Renal pelvis (tissue), 4 donors: Measurements from ENCODE around the gene CHRM3. TPM values are rescaled to one million over a fixed set of nuclear protein-coding genes. Genes with fewer than 3 reads are reported as not detected.

Source experiments
- DNase-seq: peaks from one replicate; pipeline ENCODE4 v3.0.0-alpha.2; 2013
- polyA plus RNA-seq, 3 donors: library from polyadenylated mRNA; unstranded; fragments of 120-200 nt; gene quantifications; one replicate each; pipeline ENCODE4 v1.2.1, GENCODE V29; 2013; ENCODE audit not compliant: insufficient read length in 3 of 3

CHRM3 gene
- polyA plus RNA-seq, 3 donors = 6.3 to 7.6 (median 6.5) TPM

DNA sequence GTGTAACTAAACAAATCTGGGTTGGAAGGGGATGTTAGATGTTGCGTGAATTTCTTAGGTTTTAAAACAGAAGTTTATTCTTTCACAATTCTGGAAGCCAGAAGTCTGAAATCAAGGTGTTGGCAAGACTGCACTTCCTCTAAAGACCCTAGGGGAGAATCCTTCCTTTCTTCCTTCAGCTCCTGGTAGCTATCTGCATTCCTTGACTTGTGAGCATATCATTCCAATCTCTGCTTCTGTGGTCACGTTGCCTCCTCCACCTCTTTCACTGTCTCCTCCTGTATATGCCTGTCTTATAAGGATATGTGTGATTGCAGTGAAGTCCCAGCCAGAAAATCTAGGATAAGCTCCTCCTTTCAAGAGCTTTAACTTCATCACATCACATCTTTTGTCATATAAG, 7.7 kb downstream of the CHRM3 start:
- no peak for DNase-seq

- no peak for DNase-seq
These were observed 27.5 kb downstream of the CHRM3 start for GRCh38 chr1:239413916-239414315.

GRCh38 chr1:239417221-239417620, 30.9 kb downstream of the CHRM3 start:
- no peak for DNase-seq

DNA sequence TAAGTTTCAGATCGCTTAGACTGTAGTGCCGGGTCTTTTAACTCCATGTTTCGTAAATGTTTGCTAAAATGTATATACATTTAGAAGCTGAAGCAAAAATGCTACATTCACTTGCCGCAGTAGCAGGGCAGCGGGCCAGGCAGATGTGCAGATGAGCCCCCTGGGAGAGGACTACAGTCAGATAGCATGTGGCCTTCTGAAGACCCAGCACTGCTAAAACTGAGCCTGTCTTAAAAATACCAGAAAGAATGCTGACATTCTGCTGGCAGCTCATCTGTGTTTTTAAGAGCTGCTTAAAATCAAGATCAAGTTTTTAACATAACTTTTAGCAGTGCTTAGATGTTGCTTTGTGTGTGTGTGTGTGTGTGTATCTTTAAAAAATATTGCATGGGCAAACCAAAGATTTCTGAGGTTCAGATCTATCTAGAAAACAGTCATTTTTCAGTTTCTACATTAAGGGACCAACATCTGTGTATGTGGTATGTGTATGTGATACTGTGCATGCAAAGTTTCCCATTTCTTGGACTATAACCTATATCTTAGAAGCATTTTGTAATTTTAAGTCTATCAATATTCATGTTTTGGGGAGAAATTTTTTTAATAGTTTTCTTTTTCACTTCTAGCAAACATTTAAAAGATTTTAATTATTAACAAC, 31.7 kb downstream of the CHRM3 start:
- no peak for DNase-seq

DNA sequence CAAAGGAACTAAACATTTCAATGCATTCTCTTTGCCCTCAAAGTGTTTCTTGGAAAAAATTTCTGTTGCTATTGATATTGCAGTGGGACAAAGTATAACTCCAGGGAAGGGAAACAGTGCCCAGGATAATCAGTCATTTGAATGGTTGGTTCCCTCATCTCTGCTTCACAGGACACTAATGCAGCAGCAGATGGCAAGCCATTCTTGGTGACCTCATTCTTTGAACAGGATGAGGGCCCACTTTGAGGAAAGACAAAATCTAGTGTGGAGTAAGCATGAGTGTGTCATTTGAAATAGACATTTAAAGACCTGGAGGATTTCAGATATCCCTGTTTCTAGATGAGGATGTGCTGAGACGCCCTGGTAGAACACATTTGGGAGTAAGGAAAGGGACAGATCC, 32.3 kb downstream of the CHRM3 start:
- no peak for DNase-seq

DNA sequence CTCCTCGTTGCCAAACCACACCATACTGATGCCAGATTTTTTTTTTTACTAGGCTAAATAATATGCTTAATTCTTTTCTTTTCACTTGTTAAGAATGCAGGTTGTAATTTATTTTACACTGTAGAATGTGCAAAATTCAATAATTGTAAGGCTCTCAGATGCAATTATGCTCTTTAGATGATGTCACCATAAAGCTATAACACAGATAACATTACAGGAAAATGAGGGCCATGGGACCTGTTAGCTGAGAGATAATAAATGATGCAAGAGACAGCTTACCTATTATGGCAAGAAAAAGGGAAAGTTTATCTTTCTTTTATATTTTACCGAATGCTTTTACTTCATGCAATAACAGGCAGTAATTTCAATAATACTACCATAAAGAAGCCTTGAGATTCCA, 35.4 kb downstream of the CHRM3 start:
- no peak for DNase-seq

GRCh38 chr1:239422818-239423217, 36.5 kb downstream of the CHRM3 start:
- no peak for DNase-seq

DNA sequence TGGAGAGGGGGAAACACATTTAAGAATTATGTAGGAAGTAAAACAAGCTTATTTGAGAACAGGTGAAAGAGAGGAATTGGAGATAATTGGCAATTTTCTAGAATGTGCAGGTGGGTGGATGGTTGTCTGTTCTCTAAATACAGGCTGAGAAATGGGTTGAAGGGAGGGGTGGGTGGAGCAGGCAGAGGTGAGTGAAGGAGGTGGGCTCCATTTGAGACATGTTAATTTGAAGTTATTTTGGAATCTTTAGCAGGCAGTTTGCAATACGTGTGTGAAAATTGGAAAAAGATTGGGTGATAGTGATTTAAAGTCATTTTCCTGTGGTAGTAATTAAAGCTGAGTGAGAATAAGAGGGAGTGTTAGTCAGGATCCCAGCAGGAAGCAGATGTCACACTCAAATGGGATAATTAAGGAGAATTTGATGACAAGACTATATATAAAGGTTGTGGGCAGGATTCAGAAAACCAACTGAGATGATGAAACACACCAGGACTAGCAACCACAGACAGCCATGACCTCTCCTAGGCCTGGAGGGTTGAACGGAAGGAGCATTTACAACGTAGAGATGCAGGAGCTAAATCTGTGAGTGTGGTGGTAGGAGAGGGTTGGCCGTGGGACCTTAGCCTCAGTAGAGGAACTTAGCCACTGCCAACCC, 40.6 kb downstream of the CHRM3 start:
- DNase-seq = no peak

GRCh38 chr1:239427712-239428111, 41.3 kb downstream of the CHRM3 start:
- DNase-seq = no peak

DNA sequence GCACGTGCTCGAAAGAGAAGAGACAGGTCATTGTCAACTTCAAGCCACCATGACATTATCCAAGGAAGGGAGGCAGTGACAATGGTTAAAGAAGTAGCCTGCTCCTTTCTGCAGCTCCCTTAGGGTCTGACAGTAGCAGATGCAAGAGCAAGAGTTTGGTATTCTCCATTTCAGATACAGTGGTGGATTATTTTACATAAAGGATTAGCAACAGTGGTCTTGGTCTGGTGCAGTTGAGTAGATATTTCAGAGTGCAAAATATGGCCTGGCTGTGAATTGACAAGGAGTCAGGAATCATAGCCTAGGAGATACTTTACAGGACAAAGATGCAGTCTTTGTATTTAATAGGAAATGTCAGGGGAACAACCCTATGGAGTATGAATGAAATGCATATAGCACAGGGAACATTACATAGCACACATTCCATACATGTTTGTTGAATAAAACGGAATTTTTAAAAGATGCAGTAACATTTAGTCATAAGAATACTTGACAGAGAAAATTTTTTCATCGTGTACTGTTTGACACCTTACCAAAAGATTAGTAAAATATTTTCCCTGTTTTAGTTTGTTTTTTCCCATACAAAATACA, 41.8 kb downstream of the CHRM3 start:
- DNase-seq = no peak

DNA sequence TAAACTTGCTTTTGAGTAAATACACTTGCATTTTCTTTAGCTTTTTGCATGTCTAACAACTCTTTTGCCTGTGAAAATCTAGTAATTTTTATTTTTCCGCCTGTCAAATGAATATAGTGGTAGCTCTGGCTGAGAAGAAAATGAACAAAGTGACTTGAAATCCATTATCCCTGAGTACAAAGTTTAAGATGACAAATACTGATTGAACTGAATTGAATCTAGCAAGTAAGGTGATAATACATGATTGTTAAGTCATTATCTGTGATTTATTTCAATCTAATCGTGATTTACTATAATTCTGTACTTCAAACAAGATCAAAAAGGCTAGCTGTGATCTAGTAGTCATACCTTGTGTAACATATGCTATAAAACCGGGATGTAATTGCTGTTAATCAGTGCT, 42.8 kb downstream of the CHRM3 start:
- no peak for DNase-seq

- DNase-seq = no peak
These were observed 45.9 kb downstream of the CHRM3 start for GRCh38 chr1:239432255-239432654.

DNA sequence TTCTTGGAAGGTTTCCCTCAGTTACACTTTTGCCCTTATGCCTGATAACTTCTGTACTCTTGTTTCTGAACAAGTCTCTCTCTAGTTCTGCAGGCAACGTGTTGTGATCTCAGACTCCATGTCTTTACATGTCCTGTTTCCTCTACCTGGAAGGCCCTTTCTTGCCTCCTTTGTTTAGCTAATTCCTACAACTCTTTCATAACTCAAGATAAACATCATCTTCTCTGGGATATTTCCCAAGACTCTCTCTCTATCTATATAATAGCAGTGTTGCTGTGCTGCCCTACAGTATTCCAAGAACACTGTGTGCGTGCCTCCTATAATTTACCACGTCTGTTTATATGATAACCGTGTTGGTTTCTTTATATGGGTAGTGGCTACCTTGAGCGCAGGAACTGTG, 47.8 kb downstream of the CHRM3 start:
- no peak for DNase-seq
